Right lobe of liver (tissue), 6 donors: ENCODE data around the gene SUGCT. TPM values are rescaled to one million over a fixed set of nuclear protein-coding genes. Genes with fewer than 3 reads are reported as not detected.
"Not testable (repeated sequence)": the region's sequence is repeated elsewhere in the genome, so short reads cannot be mapped to it uniquely, and the experiment has no call there.

Experiments
- ATAC-seq, 4 donors: fragments of 200-7000 bp; cut with Tn5 transposase; one replicate each; pipeline ENCODE4 v1.9.1; 2020; ENCODE audit warnings: mild to moderate bottlenecking in 4 of 4, moderate library complexity in 4 of 4
- DNase-seq, 3 donors: peaks; one replicate each; pipeline ENCODE4 v3.0.0-alpha.2; 2020
- H3K27ac ChIP-seq, 3 donors: fragments of 200-600 bp; one replicate each; pipeline ENCODE4 v1.8.0; 2022
- H3K27me3 ChIP-seq, 2 donors: fragments of 200-600 bp; one replicate each; pipeline ENCODE4 v1.8.0; 2022
- H3K36me3 ChIP-seq, 4 donors: fragments of 200-600 bp; sonication (generic) in 1 of 4; one replicate each; pipeline versions ENCODE4 v1.5.1 to v1.8.0; 2017 to 2022; ENCODE audit warnings: control low read depth in 1 of 4
- H3K4me1 ChIP-seq, 4 donors: fragments of 200-600 bp; sonication (generic) in 1 of 4; one replicate each; pipeline versions ENCODE4 v1.5.1 to v1.8.0; 2017 to 2022; ENCODE audit warnings: control low read depth in 1 of 4
- H3K4me3 ChIP-seq, 3 donors: fragments of 200-600 bp; one replicate each; pipeline ENCODE4 v1.8.0; 2022
- H3K9me3 ChIP-seq, 4 donors: fragments of 200-600 bp; sonication (generic) in 1 of 4; one replicate each; pipeline versions ENCODE4 v1.5.1 to v1.8.0; 2017 to 2022; ENCODE audit warnings: control low read depth in 1 of 4
- CTCF ChIP-seq, 4 donors: fragments of 200-600 bp in 3 of 4; fragments of 450-650 bp in 1 of 4; IDR thresholded peaks; one replicate each; pipeline versions ENCODE4 v1.5.1 to v1.8.0; 2016 to 2022; ENCODE audit warnings: antibody characterized with exemption in 4 of 4, mild to moderate bottlenecking in 2 of 4
- POLR2A ChIP-seq: fragments of 450-650 bp; IDR thresholded peaks from one replicate; pipeline ENCODE4 v1.6.1; 2017; ENCODE audit warnings: antibody characterized with exemption, mild to moderate bottlenecking
- WGBS: methylation state at CpG from one replicate; pipeline ENCODE4 v1.1.6; 2018; ENCODE audit warnings: low coverage, low lambda C conversion rate; ENCODE audit not compliant: insufficient coverage; ENCODE audit errors: missing lambda C conversion rate; 5-methylcytosine and 5-hydroxymethylcytosine counted together
- intact Hi-C, 2 donors: fragments of 100-400 bp; cut with DNase I; formaldehyde crosslinking; loops; one replicate each; pipeline versions ENCODE4 v1.11.2 to v1.14.1; 2022
- total RNA-seq, 6 experiments: library from RNA; depleted of rRNA in 2 of 6; stranded (reverse); fragments of >200 nt in 2 of 6; fragmentation: NEBNext Ultra II Directional in 3 of 6; extraction: Animal tissue kit (Norgen Biotek cat#: 25700) in 3 of 6; gene quantifications; one replicate each; pipeline versions ENCODE4 v1.1.0 to v1.2.4, GENCODE V29; 2016 to 2023
- donor health status: DM: no; HTN: yes; CAD: no.
- donor health status: DM: no; HTN: no; CAD: no.
- donor health status: DM: no; HTN: no; CAD: no.
- donor health status: DM: no; HTN: yes; CAD: no.
- donor health status: DM: no; HTN: yes; CAD: no.

Gene SUGCT
- total RNA-seq, 6 experiments from 2014 or later: 10.1 to 21.0 (median 14.2) TPM

GRCh38 chr7:40137563-40137962, 2.8 kb downstream of the SUGCT start:
- no peak for DNase-seq
- no peaks in the 10 kb centered on the region for H3K9me3 ChIP-seq

GRCh38 chr7:40138973-40139372, 4.2 kb downstream of the SUGCT start:
- no peak overlapping the region for H3K27ac ChIP-seq
- ATAC-seq (no peak), DNase-seq (no peak)
- H3K4me3 ChIP-seq: no peak overlapping the region
- intact Hi-C loops: no loop called here
- TF ChIP-seq POLR2A: no peak
- no peak for TF ChIP-seq CTCF (IDR thresholded peaks at IDR 0.05)
- no peaks in the 10 kb centered on the region for H3K9me3 ChIP-seq
- no peaks in the 10 kb centered on the region for H3K36me3 ChIP-seq
- no peaks in the 10 kb centered on the region for H3K4me1 ChIP-seq
- 91% methylated on average over 5 of the region's 5 CpGs for WGBS
- H3K27me3 ChIP-seq: no peaks in the 10 kb centered on the region

More at GRCh38 chr7:40137563-40137962, 2.8 kb downstream of the SUGCT start:
- H3K36me3 ChIP-seq: no peaks in the 10 kb centered on the region
- no peak for ATAC-seq
- H3K27ac ChIP-seq: no peak overlapping the region
- peaks cover 0 to 6% (median 0%) of the 10 kb centered on the region in 4 donors for H3K4me1 ChIP-seq
- H3K27me3 ChIP-seq: no peaks in the 10 kb centered on the region
- 56% methylated on average over 2 of the region's 2 CpGs for WGBS
- intact Hi-C loops: no loop called here
- TF ChIP-seq CTCF (IDR thresholded peaks at IDR 0.05) (no peak), POLR2A (no peak)
- H3K4me3 ChIP-seq: no peak overlapping the region

DNA sequence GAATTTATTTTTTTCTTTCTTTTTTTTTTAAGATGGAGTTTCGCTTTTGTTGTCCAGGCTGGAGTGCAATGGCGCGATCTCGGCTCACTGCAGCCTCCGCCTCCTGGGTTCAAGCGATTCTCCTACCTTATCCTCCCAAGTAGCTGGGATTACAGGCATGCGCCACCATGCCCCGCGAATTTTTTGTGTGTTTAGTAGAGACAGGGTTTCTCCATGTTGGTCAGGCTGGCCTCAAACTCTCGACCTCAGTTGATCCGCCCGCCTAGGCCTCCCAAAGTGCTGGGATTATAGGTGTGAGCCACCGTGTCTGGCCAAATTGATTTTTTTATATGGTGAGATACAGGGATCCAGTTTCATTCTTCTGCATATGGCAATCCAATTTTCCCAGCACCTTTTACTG, 5.1 kb downstream of the SUGCT start:
- DNase-seq, ATAC-seq, H3K36me3 ChIP-seq, H3K27ac ChIP-seq, H3K4me1 ChIP-seq, intact Hi-C loops, H3K9me3 ChIP-seq, H3K4me3 ChIP-seq, H3K27me3 ChIP-seq: not testable (repeated sequence)
- 83% methylated on average over 2 of the region's 13 CpGs for WGBS

- H3K4me1 ChIP-seq, H3K27ac ChIP-seq, ATAC-seq, H3K9me3 ChIP-seq, H3K36me3 ChIP-seq, H3K4me3 ChIP-seq, DNase-seq, intact Hi-C loops, H3K27me3 ChIP-seq: not testable (repeated sequence)
- 93% methylated on average over 5 of the region's 5 CpGs for WGBS
Measured at GRCh38 chr7:40141916-40142315, 7.1 kb downstream of the SUGCT start.

DNA sequence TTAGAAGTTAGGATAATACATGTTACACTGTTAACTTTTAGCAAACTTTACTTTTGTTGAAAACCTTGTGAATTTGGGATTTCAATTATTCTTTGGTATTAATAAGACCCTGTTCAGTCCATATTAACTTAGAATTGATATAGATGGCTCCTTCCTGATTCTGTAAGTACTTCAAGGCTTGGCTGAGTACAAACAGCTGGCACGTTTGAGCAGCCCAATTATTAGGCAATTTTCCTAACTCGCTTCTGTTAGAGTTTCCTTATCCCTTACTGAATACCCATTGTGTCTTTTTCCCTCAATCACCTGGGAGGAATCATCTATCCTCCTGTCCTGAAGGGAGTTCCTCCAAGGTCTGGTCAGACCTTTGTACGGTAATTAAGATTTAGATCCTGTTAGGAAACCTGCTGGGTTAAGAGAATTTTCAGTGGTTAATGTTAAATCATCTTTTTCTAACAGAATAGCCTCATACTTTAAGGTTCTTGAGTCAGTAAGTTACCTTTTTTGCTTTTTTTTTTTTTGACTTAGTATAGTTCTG, 10.9 kb downstream of the SUGCT start:
- H3K9me3 ChIP-seq, H3K27ac ChIP-seq, H3K27me3 ChIP-seq, H3K4me1 ChIP-seq, DNase-seq, H3K4me3 ChIP-seq, H3K36me3 ChIP-seq, intact Hi-C loops, ATAC-seq: not testable (repeated sequence)
- 52% methylated on average over 3 of the region's 3 CpGs for WGBS

DNA sequence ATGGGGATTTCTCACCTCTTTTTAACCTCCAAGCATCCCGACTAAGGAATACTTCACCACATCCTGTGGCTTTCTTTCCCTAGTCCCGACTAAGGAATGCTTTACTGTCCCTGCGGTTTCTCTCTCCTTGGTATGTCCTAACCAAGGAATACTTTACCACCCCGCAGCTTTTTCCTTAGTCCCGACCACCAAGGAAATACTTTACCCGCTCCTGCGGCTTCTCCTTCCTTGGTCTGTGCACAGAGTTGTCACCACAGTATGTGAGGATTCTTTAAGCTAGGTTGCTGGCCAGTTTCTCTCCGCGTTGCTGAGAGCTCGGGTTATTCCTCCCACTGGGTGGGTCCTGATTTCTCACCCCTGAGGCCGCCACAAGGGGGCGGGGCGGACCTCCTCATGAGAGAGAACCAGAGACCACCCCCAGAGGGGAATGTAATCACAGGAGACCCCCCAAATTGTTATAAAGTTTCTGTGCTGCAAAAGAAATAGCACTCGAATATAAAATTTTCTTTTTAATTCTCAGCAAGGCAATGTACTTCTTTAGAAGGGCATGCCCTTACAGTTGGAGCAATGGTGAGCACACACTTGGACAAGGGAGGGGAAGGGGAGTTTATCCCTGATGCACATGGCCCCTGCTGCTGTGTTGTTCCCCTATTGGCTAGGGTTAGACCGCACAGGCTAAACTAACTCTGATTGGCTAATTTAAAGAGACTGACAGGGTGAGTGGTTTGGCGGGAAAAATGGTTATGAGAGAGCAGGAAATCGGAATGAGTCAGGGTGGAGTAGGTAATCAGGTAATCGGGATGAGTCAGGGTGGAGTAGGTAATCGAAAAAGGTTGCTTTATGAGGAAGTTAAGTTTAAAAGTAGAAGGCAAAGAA, 12.8 kb downstream of the SUGCT start:
- H3K9me3 ChIP-seq: no peaks in the 10 kb centered on the region
- no peak for TF ChIP-seq CTCF (IDR thresholded peaks at IDR 0.05)
- TF ChIP-seq POLR2A: no peak
- intact Hi-C loops: no loop called here
- ATAC-seq (no peak), DNase-seq (no peak)
- no peaks in the 10 kb centered on the region for H3K4me1 ChIP-seq
- H3K4me3 ChIP-seq: no peak overlapping the region
- no peaks in the 10 kb centered on the region for H3K27me3 ChIP-seq
- no peak overlapping the region for H3K27ac ChIP-seq
- 94% methylated on average over 17 of the region's 19 CpGs for WGBS
- no peaks in the 10 kb centered on the region for H3K36me3 ChIP-seq

- H3K36me3 ChIP-seq, H3K4me3 ChIP-seq, H3K4me1 ChIP-seq, DNase-seq, H3K27ac ChIP-seq, H3K9me3 ChIP-seq, intact Hi-C loops, H3K27me3 ChIP-seq, ATAC-seq: not testable (repeated sequence)
- WGBS: 90% methylated on average over 2 of the region's 7 CpGs
Measured at GRCh38 chr7:40148247-40148580, 13.4 kb downstream of the SUGCT start.
